ENCODE data around the gene KRT28.

The KRT28 gene

GRCh38 chr17:40799859-40800258 lies at the start of gene KRT28:
TSS of gene KRT28 (minus strand) at chr17:40799959. CDS start at chr17:40799893, 66 bp downstream.
- DNase-seq, result no peak

- DNase-seq, result no peak
These were observed 49.0 kb upstream of the KRT28 start for GRCh38 chr17:40848583-40849235.

- no peak for DNase-seq
These were observed 46.9 kb upstream of the KRT28 start for GRCh38 chr17:40846515-40847144.

GRCh38 chr17:40844671-40845107 lies 44.9 kb upstream of the KRT28 start:
- no peak for DNase-seq

GRCh38 chr17:40843242-40843641 lies 43.5 kb upstream of the KRT28 start:
- no peak for DNase-seq

DNA sequence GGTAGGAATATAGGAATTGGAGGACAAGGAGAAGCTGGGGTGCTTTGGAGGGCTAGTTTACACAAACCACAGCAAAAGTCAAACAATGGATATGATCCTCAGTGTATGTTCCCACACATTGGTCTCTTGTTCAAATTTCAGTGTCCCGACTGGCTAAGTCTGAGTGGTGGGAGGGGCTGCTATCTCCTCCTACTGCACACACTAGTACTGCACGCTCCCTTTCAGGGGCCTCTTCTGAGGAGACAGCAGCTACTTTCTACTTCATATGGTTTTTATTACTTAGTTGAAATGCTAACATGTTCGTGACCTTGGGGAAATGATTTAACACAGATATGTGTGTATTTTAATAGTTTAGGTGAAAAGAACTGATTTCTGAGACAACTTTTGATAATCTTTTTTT lies 41.5 kb upstream of the KRT28 start:
- DNase-seq, result no peak

DNA sequence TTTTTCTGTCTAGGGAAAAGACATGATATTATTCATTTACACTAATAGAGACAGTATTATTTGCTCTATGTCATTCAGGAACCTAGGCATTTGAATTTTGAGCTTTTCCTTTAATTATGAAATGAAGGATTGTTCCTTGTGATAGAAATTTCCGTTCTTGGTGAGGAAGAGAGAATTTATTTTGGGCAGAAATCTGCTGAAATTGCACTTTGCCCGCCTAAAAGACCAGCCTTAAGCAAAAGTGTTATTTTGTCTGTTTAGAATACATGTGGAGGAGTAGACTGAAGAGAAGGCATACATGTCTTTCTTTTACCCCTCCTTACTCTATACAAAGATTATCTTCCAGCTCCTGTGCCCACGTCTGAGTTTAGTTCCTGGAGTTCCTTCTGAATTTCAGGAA lies 39.4 kb upstream of the KRT28 start:
- no peak for DNase-seq

DNA sequence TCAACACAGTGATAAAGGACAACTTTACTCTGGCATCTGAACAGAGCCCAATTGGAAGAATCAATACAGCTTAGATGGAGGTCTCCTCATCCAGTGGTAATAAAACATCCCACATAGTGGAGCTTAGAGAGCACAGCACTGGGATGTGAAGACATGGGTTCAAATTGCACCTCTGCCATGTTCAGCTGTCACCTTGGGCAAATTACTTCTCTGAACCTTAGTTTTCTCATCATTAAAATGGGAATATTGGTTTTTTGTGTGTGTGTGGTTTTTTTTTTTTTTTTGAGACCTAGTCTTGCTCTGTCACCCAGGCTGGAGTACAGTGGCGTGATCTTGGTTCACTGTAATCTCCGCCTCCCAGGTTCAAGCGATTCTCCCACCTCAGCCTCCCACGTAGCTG lies 36.3 kb upstream of the KRT28 start:
- DNase-seq, result no peak

GRCh38 chr17:40833882-40834281 lies 34.1 kb upstream of the KRT28 start:
- no peak for DNase-seq

- DNase-seq, result no peak
These were observed 33.1 kb upstream of the KRT28 start for GRCh38 chr17:40832840-40833239.

DNA sequence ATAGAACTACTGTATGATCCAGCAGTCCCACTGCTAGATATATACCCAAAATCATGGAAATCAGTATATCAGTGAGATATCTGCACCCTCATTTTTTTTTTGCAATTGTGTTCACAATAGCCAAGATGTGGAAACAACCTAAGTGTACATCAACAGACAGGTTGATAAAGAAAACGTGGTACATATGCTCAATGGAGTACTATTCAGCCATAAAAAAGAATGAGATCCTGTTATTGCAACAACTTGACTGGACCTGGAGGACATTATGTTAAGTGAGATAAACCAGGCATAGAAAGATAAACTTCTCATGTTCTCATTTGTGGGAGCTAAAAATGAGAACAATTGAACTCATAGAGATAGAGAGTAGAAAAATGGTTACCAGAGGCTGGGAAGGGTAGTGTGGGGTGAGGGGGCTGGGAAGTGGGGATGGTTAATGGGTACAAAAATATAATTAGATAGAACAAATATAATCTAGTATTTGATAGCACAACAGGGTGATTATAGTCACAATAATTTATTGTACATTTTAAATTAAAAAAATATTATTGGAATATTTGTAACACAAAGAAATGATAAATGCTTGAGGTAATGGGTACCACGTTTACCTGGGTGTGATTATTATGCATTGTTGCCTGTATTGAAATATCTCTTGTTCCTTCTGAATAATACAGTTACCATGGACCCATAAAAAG lies 30.5 kb upstream of the KRT28 start:
- no peak for DNase-seq

DNA sequence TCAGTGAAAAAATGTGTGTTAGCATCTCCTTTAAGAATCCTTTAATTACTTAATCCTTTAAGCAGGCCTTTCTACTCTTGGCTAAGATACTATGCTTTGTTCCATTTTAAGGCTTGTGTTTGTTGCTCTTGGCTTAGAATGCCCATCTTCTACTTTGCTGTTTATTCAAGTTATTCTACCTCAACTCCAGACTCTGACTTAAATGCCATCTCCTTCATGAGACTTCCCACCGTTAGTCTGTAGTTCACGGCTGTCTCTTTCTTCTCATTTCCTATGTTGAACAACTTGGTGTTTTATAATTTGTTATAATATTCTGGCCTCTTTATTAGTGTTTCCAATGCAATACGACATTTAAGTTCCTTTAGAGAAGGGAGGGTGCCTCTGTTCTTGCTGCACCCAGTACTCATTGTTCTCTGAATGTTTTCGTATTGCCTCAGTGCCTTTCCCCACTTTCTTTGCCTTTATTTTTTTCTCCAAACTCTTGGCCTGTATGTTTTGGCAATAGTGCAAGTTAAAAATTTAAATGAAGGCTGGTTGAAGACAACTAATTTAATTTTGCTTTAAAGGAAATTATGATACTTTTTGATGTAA lies 28.8 kb upstream of the KRT28 start:
- DNase-seq, result no peak

- no peak for DNase-seq
These were observed 28.1 kb upstream of the KRT28 start for GRCh38 chr17:40827746-40828453.

GRCh38 chr17:40825599-40825998 lies 25.8 kb upstream of the KRT28 start:
- no peak for DNase-seq

DNA sequence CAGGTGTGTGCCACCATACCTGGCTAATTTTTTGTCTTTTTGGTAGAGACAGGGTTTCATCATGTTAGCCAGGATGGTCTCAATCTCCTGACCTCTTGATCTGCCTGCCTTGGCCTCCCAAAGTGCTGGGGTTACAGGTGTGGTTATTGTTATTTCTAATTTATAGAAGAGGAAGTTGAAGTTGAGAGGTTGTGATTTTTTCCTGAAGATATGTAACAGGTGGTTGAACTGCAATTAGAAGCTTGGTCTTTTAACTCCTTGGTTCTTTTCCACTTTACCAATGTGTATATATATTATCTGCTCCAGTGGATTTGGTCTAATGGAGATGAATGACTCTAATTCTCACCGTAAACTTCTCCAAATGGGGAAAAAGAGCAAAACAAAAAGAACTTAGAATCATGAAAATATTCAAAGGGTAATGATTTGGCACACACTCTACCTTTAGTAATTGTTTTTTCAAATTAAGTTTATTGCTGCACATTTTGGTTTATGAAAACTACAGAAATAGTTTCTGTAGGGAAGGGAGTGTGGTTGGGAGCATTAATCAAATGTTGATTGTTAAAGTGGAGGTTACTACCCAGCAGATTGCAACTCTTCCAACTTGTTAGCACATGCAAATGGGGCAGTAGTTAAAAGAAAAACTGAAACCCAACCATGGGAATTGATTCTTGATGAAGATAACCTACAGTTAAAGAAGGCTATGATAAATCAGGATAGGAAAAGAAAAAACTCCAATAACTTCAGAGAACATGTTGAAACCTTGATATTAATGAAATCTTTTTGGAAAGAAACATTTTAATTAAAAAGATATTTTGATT lies 24.5 kb upstream of the KRT28 start:
- no peak for DNase-seq

- no peak for DNase-seq
These were observed 22.5 kb upstream of the KRT28 start, which contains the start of gene KRT10 for GRCh38 chr17:40822132-40822812. TSS of gene KRT10 (minus strand) at chr17:40822614. CDS start at chr17:40822585, 29 bp downstream.

DNA sequence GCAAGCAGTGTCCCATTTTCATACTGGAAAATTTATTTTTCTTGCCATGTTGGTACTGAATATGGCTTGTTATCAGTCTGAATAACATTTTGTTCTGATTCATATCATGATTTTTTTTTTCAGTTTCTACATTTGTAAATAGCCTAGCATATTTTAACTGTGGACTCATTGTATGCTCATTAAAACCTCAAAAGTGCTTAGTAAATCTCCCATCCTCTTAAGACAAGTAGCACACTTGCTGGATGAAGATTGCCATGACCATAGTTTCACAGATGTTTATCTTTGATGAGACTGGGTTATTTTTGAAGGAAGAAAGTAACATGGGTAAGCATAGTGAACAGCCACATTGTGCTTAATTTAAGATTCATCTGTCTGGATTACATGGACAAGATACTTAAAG lies 21.8 kb upstream of the KRT28 start:
- no peak for DNase-seq

- no peak for DNase-seq
These were observed 20.6 kb upstream of the KRT28 start for GRCh38 chr17:40820228-40820838.

GRCh38 chr17:40819528-40820125 lies 19.9 kb upstream of the KRT28 start:
- no peak for DNase-seq

GRCh38 chr17:40818733-40819527 lies 19.2 kb upstream of the KRT28 start:
- DNase-seq, result peak; percentile 87 to 89

Measured in CD4-positive, alpha-beta T cell treated with Interleukin-1 beta for 1 hour (primary cell).